Embryonic facial prominence (tissue), 1 donor: ENCODE measurements around the gene NTRK1.

Source experiments
- DNase-seq: peaks from one replicate; pipeline ENCODE4 v3.0.0-alpha.2; 2016; ENCODE audit errors: extremely low spot score

The NTRK1 gene

DNA sequence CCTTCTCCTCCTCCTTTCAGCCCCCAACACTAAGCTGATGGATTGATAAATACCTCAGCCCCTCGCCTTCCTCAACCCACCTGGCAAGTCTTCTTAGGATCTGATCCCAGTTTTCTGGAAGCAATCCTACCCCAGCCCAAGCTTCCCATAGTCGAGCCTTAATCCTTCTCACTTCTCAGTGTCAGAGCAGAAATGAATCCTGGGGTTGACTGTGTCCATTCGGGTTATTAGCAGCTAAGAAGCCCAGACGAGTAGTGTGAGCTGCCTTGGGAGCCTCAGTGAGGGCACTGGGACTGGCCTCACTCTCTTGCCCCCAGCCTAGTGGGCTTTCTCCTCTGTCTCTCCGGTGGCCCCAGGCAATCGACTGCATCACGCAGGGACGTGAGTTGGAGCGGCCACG is 20.4 kb downstream of the NTRK1 start:
- DNase-seq, result no peak

- no peak for DNase-seq
These were observed 21.0 kb downstream of the NTRK1 start for GRCh38 chr1:156881663-156882062.

- DNase-seq, result no peak
These were observed 21.9 kb downstream of the NTRK1 start for GRCh38 chr1:156882543-156882942.

GRCh38 chr1:156883919-156884318 is 23.3 kb downstream of the NTRK1 start:
- no peak for DNase-seq

- DNase-seq, result no peak
These were observed 24.0 kb downstream of the NTRK1 start for GRCh38 chr1:156884560-156885184.

- DNase-seq, result no peak
These were observed 24.6 kb downstream of the NTRK1 start for GRCh38 chr1:156885314-156885713.

DNA sequence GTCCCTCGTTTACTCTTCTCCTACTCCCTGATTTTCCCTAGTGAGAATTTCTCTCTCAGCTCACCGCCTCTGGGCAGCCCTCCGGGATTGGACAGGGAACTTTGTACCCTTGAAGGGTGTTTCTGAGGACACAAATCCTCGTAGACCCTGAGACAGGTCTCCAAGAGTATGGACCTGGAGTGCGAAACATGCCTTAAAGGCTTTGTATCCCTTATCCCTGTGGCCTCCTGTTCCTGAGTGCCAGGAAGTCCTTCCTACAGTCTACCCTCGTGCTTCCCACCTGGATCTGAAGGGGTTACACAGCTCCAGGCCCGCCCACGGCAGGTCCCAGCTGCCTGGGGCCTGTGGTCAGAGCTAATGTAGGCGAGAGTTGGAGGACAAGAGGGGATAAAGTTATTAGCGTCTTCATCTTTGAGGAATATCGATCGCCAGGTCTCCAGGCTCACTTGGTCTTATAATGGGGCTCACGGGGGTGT is 25.3 kb downstream of the NTRK1 start:
- no peak for DNase-seq

GRCh38 chr1:156886583-156887281 is 26.1 kb downstream of the NTRK1 start:
- DNase-seq, result no peak

DNA sequence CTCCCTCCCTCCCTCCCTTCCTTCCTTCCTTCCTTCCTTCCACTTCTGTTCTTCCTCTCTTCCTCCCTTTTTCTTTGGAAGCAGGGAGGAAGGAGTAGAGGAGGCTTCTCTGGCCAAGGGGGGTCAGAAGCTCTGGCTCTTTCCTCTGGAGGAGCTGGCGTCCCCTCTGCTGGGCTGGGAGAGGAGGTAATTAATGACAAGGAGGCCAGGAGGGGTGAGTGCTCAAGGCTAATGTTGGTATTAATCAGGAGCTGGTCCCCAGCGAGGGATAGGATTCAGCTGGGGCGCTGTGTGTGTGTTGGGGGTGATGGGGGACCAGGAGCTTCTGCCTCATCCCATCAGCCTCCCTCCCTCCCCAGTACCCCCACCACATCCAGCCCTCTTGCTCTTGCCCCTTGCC is 26.7 kb downstream of the NTRK1 start:
- DNase-seq, result no peak

DNA sequence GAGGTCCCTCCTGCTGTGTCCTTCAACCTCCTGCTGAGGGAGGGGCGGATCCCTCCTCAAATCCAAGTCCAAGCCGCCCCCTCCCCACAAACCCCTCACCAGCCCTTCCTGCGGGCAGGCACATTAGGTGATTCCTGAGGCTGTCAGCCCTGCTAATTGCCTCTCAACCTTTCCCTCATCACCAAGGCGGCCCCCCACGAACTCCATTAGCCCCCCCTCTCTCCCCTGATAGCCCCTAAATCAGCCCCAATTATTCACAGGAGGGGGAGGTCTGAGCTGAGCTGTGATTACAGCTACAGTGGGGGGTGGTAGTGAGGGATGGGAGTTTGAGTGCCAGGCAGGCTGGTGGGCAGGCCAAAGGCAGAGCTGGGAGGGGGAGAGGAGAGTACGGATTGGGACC is 27.1 kb downstream of the NTRK1 start:
- DNase-seq, result no peak

GRCh38 chr1:156889802-156890580 is 29.3 kb downstream of the NTRK1 start:
- DNase-seq, result no peak

GRCh38 chr1:156892190-156893047 is 31.8 kb downstream of the NTRK1 start:
- DNase-seq, result peak; percentile 79

DNA sequence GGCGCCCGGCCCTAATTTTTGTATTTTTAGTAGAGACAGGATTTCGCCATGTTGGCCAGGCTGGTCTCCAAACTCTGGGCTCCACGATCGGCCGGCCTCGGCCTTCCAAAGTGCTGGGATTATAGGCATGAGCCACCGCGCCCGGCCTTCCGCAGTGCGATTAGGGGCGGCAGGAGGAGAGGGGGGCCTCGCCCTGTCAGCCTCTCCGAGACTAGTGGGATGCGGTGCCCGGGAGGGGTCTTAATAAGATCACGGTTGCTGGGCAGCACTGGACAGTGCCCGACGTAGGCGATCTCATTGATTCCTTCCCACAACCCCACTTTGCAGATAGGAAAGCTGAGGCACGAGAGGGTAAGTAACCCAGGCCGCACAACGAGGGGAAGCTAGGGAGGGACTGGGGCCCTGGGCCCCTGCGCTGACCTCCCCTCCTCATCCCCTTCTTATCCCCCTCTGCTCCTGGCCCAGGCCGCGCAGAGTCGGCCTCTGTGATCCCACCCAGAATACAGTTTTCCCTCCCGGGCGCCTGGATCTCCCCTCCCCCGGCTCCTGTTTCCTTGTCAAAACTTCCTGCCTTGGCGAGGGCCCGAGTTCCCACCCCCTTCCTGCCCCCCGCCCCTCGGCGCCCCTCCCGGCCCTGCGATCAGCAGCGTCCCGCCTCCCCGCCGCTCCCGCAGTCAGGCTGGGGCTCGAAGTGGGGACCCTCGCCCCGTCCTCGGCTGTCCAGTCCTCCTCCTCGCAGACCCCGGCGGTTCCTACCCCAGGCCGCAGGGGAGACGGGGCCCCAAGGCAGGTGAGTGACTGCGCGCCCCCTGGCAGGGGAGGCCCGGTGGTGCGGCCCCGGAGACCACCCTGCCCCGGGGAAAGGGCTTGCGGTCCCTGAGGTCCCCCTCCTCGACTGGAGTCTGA is 32.6 kb downstream of the NTRK1 start, which contains the start of gene PEAR1:
TSS of gene PEAR1 (plus strand) at position 671 of the 906 bp plus-strand sequence. CDS start 10,209 bp downstream, outside the sequence.
- DNase-seq, result peak; percentile 32

- DNase-seq, result no peak
These were observed 33.3 kb downstream of the NTRK1 start for GRCh38 chr1:156894001-156894400.

DNA sequence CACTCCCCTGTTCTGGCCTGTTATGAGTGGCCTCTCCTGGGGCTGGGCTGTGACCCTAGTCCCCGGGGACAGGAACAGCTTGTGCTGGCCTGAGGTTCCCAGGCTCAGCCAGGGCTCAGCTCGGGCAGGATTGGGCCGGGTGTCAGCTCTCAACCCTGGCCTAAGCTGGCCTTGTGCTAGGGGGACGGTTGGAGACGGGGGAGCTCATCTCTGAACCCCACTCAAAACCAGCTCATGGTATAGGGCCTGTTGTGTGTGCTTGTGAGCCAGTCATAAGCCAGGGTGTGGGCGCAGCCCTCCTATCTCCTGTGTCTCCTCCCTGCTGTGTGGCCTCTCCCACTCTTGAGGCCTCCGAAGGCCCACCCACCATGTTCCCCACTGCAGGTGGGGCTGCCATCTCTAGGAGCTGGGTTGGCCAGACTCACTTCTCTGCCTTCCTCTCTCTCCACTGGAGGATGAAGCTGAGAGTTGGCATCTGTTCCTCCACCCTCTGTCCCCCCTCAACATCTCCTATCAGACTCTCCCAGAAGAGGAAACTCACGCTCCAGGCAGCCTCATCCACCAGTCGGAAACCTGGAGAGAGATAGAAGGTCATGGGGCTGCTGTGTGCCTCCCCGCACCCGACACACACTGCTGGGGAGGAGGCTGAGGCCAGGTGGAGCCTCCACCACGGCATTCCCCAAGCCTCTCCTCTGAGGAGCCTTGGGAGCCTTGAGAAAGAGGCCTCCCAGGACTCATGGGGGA is 34.2 kb downstream of the NTRK1 start:
- DNase-seq, result no peak

- no peak for DNase-seq
These were observed 34.8 kb downstream of the NTRK1 start for GRCh38 chr1:156895455-156895812.

GRCh38 chr1:156895927-156896326 is 35.3 kb downstream of the NTRK1 start:
- no peak for DNase-seq

DNA sequence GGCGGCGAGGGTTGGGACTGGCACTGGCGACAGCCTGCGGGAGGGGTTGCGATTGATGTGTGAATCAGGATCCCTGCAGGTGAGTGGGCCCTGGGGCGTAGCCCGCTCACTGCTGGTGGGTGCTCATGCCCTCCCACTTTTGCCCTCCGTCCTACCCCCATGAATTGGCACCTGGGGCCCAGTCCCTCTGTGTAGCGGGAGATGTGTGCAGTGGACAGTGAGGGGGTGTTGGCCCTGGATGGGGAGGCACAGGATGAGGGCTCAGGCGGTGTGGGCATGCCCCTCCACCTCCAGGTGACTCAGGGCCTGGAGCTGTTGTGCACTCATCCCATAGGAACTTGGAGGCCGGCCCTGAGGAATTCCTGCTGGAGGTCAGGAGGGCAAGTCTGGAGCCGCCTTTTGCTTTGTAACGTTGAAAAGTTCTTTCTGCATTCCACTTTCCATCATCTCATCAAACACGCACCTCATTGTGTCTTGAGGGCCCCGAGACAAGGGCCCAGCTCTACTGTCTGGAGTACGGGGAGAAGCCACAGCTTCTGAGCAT is 35.9 kb downstream of the NTRK1 start:
- DNase-seq, result no peak

DNA sequence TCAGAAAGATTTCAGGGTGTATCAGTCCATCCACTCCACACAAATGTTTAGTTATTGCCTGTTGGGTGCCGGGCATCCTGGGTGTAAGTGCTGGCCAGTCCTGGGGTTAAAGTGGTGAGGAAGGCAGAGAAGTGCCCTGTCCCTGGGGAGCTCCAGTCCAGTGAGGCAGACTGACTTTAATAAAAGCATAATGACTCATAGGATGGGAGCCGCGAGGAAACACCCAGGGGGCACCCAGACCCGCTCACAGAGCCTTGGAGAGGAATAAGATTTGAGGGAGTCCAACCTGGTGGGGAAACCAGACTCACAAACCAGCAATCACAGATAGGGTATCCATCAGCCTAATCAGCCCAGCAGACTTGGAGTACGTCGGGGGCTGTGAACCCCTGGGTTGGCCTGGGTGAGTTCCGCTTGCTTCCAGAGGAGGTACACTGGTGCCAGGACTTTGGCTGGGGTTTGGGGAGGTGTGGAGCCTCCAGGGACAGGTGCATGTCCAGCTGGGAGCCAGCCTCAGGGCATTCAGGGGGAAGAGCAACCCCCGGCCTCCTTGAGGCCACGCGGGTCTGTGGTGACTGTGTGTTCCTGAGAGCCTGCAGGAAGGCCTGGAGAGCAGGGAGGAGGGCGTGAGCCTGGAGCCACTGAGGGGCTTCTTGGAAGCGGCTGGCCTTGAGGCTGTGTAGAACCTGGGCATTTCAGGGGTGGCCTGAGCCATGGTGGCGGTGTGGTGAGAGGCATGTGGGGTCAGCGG is 36.6 kb downstream of the NTRK1 start:
- DNase-seq, result no peak
